Measurements from ENCODE around the gene LRRC43.

Gene LRRC43, protein sequence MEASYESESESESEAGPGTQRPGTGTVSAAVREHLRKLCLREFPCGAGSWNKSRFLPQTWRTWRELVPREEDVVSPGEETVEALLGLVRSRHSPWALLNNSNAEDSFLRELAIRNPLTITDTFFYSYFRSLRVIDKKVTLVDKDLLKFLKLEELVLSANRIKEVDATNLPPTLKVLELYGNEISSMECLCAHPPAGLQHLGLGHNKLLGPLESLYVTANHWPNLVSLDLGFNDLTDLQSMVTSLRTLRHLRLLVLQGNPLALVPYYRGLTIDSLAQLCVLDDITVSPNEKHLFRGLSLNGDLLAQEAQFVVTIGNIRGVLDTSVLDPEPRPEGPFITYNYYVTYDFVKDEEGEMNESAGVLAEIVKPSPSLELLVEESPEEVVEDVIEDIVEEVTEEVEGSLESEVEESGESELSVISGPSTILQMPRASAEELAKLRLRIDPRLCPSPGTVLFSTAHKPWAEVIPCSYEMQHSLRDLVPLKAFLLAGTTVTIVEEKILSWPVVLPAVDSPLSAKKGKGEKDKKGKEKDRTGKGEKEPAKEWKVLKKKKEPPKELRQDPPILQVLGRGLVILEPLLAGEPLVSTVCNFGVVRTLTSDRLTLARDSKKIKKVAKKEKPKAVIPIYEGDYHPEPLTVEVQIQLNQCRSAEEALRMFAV

DNA sequence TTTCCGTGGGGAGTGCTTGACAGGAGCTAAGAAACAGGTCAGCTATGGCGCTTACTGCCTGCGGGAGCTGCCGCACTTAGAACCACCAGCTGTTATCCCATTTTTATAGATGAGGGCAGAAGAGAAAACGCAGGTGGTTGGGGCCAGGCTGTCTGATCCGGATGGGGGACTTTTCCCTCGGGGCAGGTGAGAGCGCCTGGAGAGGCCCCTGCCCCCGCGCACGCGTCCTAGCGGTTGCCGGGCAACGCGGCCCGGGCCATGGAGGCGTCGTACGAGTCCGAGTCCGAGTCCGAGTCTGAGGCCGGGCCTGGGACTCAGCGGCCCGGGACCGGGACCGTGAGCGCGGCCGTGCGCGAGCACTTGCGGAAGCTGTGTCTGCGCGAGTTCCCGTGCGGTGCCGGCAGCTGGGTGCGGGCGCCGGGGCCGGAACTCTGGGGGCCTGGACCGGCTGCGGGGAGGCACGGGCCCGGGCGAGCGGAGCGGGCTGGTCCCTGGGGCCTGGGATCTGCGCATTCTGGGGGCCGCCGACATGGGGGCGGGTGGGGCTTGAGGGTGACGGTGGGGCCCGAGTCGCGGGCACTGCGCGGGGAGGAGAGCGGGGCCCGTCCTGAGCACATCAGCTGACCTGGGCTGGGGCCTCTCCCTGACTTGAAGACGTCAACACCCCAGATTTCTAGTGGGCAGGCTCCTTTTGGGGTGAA, at the start of gene LRRC43:
Gene LRRC43 (plus strand): TSS at position 237 of the 701 bp plus-strand sequence. CDS start 22 bp downstream, at position 259.
- DNase-seq: no peak

DNA sequence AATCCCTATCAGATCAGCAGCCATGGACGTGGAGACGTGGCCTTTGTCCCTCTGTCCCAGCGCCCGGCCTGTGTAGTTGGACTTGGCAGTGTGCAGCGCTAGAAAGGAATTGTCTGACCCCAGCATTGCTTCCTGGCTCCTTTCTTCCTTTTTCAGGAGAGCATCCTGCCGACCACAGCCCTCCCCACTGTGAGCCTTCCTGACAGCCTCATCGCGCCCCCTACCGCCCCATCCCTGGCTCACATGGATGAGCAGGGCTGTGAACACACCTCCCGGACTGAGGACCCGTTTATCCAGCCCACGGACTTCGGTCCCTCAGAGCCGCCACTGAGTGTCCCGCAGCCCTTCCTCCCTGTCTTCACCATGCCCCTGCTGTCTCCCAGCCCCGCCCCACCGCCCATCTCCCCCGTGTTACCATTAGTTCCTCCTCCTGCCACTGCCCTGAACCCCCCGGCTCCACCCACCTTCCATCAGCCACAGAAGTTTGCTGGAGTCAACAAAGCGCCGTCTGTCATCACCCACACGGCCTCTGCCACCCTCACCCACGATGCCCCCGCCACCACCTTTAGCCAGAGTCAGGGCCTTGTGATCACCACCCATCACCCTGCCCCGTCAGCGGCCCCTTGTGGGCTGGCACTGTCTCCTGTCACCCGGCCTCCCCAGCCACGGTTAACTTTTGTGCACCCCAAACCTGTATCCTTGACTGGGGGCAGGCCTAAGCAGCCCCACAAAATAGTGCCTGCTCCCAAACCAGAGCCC, 49.6 kb upstream of the LRRC43 start:
- DNase-seq: no peak

DNA sequence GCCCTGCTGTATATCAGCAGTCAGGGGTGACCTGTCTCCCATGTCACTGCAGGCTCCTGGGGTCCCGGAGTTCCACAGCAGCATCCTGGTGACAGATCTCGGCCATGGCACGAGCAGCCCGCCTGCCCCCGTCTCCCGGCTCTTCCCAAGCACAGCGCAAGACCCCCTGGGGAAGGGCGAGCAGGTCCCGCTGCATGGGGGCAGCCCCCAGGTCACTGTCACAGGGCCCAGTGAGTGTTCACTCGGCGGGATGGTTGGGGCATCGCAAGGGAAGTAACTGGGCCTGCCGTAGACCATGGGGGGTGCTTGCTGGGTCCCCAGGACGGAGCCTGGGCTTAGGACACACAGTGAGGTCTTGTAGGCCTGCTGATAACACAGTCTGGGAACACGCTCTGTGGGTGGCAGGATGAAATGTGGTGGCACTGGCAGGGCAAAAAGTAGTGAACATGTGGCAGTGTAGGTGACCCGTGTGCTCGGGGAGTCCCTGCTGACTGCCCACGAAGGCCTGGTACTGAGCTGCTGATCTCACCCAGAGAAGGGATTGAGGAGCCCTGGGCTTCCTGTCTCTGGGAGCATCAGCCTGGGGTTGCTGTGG, 47.4 kb upstream of the LRRC43 start:
- DNase-seq: no peak

DNA sequence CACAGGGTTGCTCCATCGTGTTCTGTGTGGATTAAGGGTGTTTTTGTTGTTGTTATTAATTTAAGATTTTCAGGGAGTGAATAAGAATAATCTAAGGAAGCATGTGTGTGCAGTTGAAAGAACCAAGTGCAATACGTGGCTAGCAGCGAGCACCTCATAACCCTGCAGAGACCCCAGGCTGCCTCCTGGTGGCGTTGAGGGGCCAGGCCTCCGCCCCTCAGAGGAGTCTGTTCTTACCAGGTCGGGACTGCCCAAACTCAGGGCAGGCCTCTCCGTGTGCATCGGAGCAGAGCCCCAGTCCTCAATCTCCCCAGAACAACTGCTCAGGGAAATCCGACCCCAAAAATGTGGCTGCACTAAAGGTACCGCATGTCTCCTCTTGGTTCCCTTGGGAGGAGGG, 45.7 kb upstream of the LRRC43 start:
- no peak for DNase-seq

DNA sequence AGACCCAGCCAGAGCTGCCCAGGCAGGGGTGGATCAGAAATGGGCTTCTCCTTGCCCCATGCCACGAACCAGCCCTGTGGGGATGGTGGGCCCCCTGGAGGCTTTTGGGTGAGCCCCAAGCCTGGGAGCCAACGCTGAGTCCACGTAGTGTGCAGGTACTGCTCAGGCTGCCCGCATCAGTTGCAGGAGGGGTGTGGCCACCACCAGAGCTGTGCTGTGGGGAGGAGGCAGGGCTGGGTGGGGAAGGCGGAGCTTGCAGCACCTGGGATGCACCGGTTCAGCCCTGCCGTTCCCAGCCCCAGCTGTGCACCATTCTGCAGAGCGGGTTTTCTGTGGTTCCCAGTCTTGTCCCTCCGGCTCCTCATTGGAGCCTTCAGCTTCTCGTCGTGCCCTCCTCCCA, 45.2 kb upstream of the LRRC43 start:
- no peak for DNase-seq

DNA sequence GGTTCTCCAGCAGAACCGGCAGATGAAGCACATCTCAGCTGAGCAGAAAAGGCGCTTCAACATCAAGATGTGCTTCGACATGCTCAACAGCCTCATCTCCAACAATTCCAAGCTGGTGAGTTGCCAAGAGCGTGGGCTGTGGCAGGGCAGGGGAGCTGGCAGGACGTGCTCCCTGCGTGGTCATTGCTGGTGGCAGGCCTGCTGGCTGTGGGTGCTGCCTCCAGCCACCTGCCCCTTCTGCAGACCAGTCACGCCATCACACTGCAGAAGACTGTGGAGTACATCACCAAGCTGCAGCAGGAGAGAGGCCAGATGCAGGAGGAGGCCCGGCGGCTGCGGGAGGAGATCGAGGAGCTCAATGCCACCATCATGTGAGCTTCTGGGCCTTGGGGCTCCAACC, 44.7 kb upstream of the LRRC43 start:
- DNase-seq: no peak

DNA sequence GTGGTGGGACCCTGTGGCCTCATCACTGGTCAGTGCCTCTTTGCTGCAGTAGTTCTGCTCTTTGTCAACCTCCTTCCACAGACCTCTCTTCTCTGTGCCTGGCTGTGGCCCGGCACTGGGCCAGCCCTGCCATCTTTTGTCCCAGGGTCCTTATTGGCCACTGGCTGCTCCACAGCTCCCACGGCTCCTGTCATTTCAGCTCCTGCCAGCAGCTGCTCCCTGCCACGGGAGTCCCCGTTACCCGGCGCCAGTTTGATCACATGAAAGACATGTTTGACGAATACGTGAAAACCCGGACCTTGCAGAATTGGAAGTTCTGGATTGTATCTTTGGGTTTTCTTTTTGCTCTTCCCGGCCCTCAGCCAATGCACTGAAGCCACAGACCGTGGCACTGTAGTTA, 44.3 kb upstream of the LRRC43 start:
- DNase-seq: no peak

DNA sequence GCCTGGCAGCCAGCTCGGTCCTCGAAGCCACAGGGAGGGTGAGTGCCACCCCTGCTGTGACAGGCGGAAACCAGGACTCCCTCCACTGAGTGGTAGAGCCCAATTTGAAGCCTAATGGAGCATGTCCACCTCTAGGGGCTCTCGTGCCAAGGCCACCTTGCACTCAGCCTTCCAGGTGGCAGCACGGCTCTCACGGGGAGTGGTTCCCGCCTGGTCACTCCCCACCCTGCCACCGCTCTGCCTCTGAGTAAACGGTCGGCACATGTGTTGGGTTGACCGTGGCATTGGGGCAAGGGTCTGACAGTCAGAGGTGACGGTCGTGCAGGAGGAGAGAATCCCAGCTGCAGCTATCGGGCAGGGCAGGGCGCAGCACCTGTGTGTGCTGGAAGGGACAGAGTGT, 43.7 kb upstream of the LRRC43 start:
- DNase-seq: no peak

DNA sequence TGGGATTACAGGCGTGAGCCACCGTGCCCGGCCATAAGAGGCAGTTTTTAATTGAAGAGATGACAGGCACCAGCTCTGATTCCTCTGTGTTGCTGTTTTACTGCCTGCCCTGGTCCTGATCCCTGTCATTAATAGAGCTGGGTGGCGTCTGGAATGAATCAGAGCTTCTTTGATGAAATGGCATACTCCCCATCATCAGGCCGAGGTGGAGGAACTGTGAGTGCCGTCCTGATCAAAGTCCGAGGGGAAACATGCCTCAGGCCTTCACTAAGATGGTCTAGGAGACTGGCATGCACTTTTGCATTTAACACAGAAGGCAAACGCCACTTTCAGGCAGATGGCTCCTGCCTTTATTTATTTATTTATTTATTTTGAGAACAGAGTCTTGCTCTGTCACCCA, 43.0 kb upstream of the LRRC43 start:
- DNase-seq: no peak

DNA sequence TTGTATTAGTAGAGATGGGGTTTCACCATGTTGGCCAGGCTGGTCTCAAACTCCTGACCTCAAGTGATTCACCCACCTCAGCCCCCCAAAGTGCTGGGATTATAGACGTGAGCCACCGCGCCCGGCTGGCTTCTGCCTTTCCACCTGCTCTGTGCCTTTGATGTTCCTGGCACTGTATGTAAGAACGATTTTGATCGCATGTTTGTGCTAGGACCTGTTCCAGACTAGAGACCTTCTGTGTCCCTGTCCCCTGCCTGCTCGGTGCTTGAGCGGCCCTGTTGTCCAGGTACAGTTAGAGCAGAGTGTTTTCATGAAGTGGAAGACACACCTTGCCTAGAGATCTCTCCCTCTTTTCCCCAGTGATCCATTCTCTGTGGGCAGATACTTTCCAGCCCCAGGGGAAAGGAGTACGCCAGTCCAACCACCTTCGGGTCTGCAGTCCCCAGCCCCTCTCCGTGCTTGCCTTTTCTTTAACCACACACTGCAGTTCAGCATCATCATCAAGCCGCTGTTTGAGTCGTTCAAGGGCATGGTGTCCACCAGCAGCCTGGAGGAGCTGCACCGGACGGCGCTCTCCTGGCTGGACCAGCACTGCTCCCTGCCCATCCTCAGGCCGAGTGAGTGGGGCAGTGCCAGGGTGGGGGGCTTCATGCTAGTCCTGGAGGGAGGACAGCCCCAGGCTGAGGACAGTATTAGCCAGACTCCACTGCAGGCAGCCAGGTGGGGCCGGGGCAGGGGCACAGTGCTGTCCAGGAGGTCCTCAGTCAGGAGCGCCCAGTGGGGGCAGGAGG, 42.3 kb upstream of the LRRC43 start:
- no peak for DNase-seq

DNA sequence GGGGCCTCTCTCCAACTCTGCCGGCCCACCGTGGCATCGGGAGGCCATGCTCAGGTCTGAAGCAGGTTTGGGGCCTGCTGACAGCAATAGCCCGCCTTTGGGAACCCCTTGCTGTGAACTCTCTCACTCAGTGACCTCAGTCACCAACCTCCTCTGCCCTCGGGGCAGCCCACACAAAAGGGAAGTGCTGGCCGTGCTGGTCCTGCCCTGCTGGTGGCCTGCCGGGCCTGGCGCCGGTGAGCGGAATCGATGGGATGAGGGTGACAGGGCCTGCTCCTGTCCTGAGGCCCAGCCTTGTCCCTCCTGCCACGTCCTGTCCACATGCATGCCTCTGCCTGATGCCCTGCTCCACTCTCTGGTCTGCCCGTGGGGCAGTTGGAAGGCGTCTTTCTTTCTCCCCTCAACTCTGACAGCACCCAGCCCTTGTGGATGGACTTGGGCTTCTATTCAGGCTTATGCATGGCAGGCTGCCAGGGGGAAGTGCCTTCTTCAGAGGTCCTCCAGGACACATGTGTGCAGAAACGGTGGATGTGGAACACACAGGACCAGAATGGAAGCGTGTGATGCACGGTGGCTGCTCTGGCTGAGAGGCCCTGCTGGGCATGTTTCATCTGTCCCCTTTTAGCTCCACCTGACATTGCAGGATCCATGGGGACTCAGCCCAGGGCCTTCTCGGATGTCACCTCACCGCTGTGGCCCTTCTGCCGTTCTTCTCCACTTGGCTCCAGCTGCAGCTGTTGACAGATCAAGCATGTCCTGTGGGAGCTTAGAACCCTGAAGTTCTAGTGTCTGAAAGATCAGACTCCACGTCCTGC, 40.8 kb upstream of the LRRC43 start:
- no peak for DNase-seq

DNA sequence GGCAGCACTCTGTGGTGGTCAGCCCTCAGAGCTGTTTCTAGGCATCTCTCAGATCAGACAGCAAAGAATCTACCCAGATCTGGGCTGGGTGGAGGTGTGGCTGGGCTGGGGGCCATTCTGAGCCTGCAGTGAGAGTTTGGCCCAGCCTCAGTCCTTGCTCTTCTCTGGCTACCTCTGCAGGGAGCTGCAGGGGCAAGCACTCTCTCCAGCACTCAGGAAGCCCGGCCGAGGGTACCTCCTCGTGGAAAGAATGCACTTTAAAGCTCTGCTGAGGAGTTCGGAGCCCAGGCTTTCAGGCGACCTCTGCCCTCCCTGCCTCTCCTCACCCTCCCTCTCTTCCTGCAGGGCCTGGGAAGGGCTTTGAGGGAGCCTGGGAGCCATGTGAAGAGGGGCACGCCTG, 40.1 kb upstream of the LRRC43 start:
- no peak for DNase-seq

DNA sequence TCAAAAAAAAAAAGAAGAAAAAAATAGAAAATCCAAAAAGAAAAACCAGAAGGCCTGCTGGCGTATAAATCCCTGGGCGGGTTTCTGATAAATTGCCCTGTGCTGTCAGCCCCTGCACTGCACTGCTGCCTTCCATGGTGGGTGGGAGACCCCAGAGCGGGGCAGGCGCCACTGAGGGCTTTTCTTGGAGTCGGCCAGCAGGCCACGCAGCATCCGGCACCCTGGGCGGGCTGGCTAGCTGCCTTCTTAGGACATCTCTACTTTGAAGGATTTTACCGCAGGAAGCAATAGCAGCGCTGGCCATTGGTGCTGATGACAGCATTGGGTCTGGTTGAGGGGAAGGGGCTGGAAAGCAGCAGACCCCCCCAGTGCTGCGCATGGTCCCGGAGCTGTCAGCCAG, 38.0 kb upstream of the LRRC43 start:
- no peak for DNase-seq

DNA sequence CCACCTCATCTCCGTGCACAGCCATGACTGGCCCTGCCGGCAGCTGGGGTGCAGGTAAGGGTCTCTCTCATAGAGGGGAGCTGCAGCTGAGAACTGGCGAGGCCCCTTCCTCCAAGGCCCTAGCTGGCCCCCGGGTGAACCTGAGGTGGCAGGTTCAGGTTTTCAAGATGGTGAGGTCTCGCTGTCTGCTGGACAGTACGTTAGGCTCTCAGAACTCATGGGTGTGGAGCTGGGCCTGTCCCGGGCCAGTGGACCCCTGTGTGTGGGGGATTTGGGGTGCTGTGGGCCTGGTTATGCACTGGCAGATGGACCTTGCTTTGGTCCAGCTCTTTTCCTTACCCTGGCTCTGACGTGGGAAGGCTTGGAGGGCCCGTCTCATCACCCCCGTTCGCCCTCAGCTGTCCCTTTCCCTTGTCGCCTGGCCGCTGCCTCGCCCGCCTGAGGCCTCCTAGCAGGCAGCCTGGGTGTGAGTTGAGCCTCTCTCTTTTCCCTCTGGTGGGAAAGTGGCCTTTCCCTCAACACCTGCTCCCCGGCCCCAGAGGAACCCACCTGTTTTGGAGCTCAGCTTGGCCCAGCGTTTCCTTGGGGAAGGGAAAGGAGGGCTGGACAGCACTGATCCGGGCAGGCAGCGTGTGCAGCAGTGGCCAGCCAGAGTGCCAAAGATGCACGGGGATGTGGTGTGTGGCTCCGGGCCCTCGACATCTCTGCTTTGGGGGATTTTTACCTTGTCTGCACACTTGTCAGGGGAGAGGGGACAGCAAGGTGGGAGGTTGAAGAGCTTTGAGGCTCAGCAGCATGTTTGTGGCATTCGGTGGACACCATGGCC, 37.2 kb upstream of the LRRC43 start:
- no peak for DNase-seq

DNA sequence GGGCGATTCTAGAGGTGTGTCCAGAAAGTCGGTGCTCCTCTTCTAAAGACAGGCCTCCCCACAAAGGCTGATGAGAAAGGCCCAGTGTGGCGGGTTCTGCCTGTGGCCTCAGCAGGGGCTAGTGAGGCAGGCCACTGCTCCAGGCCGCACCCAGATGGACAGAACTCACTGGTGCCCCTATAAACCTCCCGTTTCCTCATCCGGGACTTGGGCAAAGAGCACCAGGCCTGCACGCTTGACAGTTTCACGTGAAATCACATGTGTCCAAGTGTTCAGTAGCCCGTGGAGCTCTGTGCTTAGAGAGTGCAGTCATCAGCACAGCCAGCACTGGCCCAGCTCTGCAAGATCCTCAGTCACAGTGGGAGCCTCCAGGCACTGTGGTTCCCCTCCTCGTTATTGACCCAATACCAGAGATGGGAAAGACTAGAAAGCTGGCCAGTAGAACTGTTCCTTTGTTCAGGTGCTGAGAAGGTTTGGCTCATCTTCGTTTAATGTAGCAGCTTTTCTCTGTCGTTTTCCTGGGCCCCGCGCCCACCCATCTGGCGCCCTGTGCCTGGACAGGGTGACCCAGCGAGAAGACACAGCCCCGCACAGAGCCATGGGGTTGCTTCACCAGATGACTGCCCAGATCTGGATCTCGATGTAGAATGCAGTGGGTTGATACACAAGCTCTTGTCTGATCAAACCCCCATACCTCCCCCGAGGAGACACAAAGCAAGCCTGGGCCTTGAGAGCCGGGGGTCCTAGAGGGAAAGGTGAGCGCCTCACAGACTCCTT, 35.2 kb upstream of the LRRC43 start:
- no peak for DNase-seq

DNA sequence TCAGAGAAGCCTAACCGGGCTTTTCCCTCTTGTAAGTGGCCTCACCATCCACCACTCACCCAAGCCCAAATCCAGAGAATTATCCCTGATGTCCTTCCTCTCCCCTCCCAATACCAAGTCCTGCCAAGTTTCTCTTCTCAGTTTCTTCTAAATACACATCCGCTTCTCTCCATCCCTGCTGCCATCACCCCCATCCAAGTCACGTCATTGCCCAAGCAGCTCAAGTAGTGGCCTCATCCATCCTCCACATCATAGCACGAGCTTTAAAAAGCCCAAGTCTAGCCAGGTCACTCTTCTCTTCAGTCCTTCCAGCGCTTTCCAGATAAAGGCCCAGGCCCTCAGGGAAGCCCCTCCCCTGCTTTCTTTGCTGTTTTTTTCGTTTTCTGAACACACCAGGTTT, 34.3 kb upstream of the LRRC43 start:
- DNase-seq: no peak

DNA sequence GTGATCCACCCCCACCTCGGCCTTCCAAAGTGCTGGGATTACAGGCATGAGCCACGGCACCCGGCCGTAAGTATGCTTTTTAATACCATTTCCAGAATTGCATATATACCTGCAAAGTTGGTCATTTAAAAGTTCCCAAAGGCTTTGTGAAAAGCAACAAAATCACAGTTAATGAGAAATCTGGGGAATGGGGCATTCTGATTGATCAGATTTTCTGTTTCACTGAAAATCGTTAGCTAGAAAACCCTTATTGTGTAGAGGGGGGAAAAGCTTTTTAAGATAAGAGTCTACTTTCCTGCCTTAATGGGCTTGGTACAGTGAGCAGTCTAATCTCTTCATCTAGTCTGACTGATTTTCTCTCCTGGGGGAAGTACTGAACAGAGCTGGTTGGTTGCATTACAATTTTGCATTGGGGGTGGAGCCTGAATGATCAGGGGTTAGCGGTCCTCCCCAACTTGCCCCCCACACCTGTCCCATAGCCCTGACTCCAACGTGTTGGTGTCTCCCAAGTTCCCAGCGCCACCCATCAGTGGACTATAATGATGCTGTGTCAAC, 32.7 kb upstream of the LRRC43 start:
- DNase-seq: no peak

DNA sequence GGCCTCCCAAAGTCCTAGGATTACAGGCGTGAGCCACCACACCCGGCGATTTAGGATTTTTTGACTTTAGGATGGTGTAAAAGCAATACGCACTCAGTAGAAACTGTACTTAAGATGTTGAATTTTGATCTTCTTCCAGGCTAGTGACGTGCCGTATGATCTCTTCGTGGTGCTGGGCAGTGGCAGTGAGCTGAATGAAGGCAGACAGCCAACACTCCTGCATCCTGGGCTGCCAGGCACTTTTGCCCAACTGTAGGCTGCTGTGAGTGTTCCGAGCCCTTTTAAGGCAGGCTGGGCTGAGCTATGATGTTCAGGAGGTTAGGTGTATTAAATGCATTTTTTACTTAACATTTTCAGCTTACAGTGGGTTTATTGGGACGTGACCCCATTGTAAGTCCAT, 30.2 kb upstream of the LRRC43 start:
- no peak for DNase-seq

DNA sequence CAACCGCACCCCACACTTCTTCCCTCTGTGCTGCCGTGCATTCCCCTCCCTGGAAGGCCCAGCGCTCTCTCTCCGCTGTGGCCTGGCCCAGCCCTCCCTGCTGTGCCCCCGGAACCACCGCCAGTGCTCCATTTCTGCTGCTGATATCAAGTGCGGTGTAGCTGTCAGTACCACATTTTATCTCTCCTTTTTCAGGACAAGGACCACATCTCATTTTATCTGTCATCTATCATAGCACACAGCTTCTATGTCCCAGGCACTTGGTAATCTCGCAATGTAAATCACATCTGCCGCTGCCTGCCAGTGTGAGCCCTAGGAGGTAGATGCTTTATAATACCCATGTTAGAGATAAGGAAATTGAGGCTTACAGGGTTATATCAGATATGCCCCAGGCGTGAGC, 27.2 kb upstream of the LRRC43 start:
- DNase-seq: no peak
